T-helper 2 cell treated with Interferon-gamma antibody and Interleukin-4, amounts not matched to agents 5 μg/mL and 100 μg/mL, for 36 hours (primary cell): ENCODE data around the gene RIMBP2.

Experiments used
- DNase-seq: peaks from one replicate; pipeline ENCODE4 v3.0.0; 2021; ENCODE audit warnings: low spot score
- H3K27ac Mint-ChIP-seq: one replicate; pipeline ENCODE4 v1.8.0; 2021; ENCODE audit warnings: mild to moderate bottlenecking, mixed read lengths
- H3K27me3 Mint-ChIP-seq: one replicate; pipeline ENCODE4 v1.8.0; 2021; ENCODE audit warnings: low read depth, mixed read lengths
- H3K36me3 Mint-ChIP-seq: one replicate; pipeline ENCODE4 v1.8.0; 2021; ENCODE audit warnings: low read depth, mixed read lengths
- H3K4me1 Mint-ChIP-seq: one replicate; pipeline ENCODE4 v1.8.0; 2021; ENCODE audit warnings: low read depth, mixed read lengths
- H3K4me3 Mint-ChIP-seq: one replicate; pipeline ENCODE4 v1.8.0; 2022; ENCODE audit warnings: mild to moderate bottlenecking, moderate library complexity, mixed read lengths
- H3K9me3 Mint-ChIP-seq: one replicate; pipeline ENCODE4 v1.8.0; 2021; ENCODE audit warnings: mixed read lengths

The RIMBP2 gene

GRCh38 chr12:130687190-130687589 is 28.9 kb downstream of the RIMBP2 start:
- H3K9me3 Mint-ChIP-seq = no peaks in the 10 kb centered on the region
- DNase-seq = no peak
- H3K27me3 Mint-ChIP-seq = peaks cover 4% of the 10 kb centered on the region
- no peaks in the 10 kb centered on the region for H3K36me3 Mint-ChIP-seq
- no peak overlapping the region for H3K27ac Mint-ChIP-seq
- H3K4me1 Mint-ChIP-seq = no peaks in the 10 kb centered on the region
- no peak overlapping the region for H3K4me3 Mint-ChIP-seq

DNA sequence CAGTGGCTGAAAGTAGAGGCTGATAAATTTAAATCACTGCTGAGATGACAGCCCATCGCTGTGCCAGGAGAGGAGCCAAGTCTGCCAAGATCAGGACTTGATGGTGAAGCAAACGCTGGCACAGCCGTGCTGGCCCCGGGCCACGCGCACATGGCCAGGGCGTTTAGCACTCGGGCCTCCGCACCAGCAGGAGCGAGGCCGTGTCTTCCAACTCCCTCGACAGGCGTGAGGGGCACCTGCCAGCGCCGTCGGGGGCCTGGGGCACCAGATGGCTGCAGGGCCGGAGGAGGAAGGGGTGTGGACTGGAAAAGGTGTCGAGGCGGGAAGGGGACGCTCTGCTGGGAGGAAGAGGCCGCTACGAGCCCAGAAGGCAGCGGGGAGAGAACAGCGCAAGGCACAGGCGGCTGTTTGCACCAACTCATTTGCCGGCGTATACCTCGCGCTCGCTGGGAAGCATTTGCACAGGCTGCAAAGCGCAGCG is 29.5 kb downstream of the RIMBP2 start:
- DNase-seq = no peak
- H3K27me3 Mint-ChIP-seq = peaks cover 4% of the 10 kb centered on the region
- H3K4me1 Mint-ChIP-seq = no peaks in the 10 kb centered on the region
- no peak overlapping the region for H3K4me3 Mint-ChIP-seq
- H3K9me3 Mint-ChIP-seq = no peaks in the 10 kb centered on the region
- no peak overlapping the region for H3K27ac Mint-ChIP-seq
- no peaks in the 10 kb centered on the region for H3K36me3 Mint-ChIP-seq

DNA sequence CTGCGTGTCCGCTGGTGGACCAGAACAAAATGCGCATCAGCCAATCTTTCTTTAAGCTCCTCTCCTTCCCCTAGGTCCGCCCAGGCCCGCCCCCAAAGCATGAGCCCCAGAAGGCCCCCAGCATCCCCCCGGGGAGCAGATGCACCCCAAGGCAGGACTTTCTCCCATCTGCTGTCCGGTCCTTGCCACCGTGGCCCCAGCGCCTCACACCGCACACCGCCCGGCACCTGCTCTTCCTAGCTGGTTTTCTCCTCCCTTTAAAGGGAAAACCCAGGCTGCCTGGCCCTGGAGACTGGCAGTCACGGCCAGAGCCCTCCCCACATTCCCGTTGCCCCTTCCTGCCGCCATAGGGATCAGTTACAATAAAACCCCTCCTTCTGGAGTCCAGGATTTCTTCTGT is 30.2 kb downstream of the RIMBP2 start:
- H3K9me3 Mint-ChIP-seq = no peaks in the 10 kb centered on the region

DNA sequence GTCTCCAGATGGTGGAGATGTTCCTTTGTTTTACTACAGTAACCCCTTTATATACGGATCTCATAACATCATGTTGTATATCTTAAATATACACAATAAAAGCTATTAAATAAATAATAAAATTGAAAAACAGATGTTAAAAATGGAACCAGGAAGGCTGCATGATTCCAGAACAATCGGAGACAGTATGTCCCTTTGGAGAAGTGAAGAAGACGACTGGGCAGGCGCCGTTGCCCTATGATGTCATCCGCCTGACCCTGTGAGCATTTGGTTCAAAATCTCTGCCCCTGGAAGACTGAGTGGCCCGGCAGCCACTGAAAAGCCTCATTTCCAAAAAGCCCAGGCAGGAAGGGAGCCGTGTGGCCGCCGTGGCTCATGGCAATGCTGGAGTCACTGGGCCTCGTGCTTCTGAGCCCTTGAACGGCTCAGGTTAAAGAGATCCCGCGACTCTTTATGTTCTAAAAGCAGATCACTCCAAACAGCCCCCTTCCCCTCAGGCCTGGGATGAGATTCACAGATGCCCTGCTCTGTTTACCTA is 30.8 kb downstream of the RIMBP2 start:
- H3K36me3 Mint-ChIP-seq = no peaks in the 10 kb centered on the region
- no peak for DNase-seq
- peaks cover 4% of the 10 kb centered on the region for H3K27me3 Mint-ChIP-seq
- no peaks in the 10 kb centered on the region for H3K9me3 Mint-ChIP-seq
- no peak overlapping the region for H3K27ac Mint-ChIP-seq
- no peak overlapping the region for H3K4me3 Mint-ChIP-seq
- H3K4me1 Mint-ChIP-seq = no peaks in the 10 kb centered on the region

More for the DNA sequence above, 30.2 kb downstream of the RIMBP2 start:
- Mint-ChIP-seq H3K4me3 (no peak overlapping the region), H3K4me1 (no peaks in the 10 kb centered on the region), H3K36me3 (no peaks in the 10 kb centered on the region), H3K27ac (no peak overlapping the region), H3K27me3 (peaks cover 4% of the 10 kb centered on the region)
- no peak for DNase-seq

DNA sequence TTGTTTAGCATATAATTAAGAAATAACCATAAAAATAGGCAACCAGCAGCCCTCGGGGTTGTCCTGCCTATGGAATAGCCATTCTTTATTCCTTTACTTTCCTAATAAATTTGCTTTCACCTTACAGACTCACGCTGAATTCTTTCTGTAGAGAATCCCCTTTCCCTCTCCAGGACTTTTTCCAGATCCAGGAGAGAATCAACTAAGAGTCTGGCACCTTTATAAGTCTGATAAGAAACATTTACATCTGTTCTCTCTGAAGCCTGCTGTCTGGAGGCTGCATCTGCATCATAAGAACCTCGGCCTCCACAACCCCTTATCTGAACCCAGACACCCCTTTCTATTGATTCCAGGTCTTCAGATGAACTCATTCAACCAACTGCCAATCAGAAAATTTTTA is 32.3 kb downstream of the RIMBP2 start:
- no peaks in the 10 kb centered on the region for H3K36me3 Mint-ChIP-seq
- DNase-seq = no peak
- no peak overlapping the region for H3K27ac Mint-ChIP-seq
- H3K4me1 Mint-ChIP-seq = no peaks in the 10 kb centered on the region
- H3K27me3 Mint-ChIP-seq = peaks cover 4% of the 10 kb centered on the region
- no peaks in the 10 kb centered on the region for H3K9me3 Mint-ChIP-seq
- H3K4me3 Mint-ChIP-seq = no peak overlapping the region

DNA sequence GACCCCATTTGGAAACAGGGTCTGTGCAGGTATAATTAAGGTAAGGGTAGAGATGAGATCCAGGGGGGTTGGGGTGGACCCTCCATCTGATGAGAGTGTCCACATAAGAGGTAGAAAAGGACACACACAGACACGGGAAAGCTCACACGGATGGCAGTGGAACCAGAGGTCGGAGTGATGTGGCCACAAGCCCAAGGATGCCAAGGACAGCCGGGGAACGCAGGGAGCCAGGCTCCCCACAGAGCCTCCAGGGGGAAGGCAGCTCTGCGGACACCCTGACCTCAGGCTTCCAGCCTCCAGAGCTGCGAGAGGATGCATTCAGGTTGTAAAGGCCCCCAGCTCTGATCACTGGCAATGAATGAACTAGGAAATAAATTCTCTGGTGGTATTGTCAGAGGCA is 33.0 kb downstream of the RIMBP2 start:
- no peaks in the 10 kb centered on the region for H3K9me3 Mint-ChIP-seq
- H3K4me3 Mint-ChIP-seq = no peak overlapping the region
- no peaks in the 10 kb centered on the region for H3K4me1 Mint-ChIP-seq
- H3K27me3 Mint-ChIP-seq = peaks cover 4% of the 10 kb centered on the region
- no peaks in the 10 kb centered on the region for H3K36me3 Mint-ChIP-seq
- no peak for DNase-seq
- no peak overlapping the region for H3K27ac Mint-ChIP-seq

DNA sequence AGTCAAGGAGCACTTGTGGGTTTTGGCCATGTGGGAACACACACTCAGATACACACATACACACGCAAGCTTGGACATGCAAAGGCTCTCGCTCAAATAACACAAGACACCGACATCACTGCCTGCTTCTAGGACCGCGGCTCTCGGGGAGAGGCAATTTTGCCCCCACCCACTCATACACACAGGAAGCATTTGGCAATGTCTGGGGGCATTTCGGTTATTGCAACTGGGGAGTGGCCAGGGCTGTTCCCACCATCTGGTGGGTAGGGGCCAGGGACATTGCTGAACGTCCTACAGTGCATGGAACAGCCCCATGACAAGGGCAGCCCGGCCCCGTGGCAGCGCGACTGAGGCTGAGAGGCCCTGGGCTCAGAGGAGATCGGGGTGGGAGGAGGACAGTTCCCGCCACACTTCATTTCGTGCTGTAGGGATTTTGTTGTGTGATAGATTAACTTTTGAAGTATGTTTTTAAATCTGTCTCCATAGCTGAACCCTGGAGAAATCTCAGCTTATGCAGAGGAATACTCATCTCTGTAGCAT is 35.6 kb downstream of the RIMBP2 start:
- Mint-ChIP-seq H3K4me1 (no peaks in the 10 kb centered on the region), H3K27ac (no peak overlapping the region)
- DNase-seq = no peak

GRCh38 chr12:130677957-130678558 is 38.0 kb downstream of the RIMBP2 start:
- H3K27me3 Mint-ChIP-seq = no peaks in the 10 kb centered on the region
- no peak for DNase-seq
- no peak overlapping the region for H3K4me3 Mint-ChIP-seq
- H3K36me3 Mint-ChIP-seq = no peaks in the 10 kb centered on the region
- no peak overlapping the region for H3K27ac Mint-ChIP-seq
- no peaks in the 10 kb centered on the region for H3K9me3 Mint-ChIP-seq
- H3K4me1 Mint-ChIP-seq = no peaks in the 10 kb centered on the region

More for the DNA sequence above, 35.6 kb downstream of the RIMBP2 start:
- Mint-ChIP-seq H3K9me3 (no peaks in the 10 kb centered on the region), H3K27me3 (peaks cover 1% of the 10 kb centered on the region), H3K36me3 (no peaks in the 10 kb centered on the region), H3K4me3 (no peak overlapping the region)

GRCh38 chr12:130675791-130676190 is 40.3 kb downstream of the RIMBP2 start:
- no peak overlapping the region for H3K4me3 Mint-ChIP-seq

DNA sequence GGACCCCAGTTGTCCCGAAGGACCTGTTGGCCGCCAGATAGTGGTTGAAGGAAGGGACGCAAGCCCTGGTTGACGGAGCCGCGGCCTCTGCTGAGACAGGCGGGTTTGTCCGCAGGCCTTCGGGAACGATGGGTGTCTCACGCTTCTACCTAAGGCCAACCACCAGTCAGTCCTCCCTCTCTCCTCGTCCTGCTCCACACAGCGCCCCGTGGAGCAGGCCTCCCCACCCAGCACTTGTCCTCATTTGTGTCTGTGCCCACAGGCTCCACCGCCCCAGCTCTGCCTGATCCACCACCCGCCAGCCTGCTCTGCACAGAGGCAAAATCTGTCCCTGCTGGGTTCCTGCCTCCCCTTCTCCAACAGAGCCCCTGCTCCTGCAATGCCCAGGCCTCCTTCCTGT is 41.0 kb downstream of the RIMBP2 start:
- Mint-ChIP-seq H3K27me3 (no peaks in the 10 kb centered on the region), H3K4me3 (no peak overlapping the region), H3K27ac (no peak overlapping the region), H3K4me1 (no peaks in the 10 kb centered on the region), H3K36me3 (no peaks in the 10 kb centered on the region), H3K9me3 (no peaks in the 10 kb centered on the region)
- no peak for DNase-seq

More at GRCh38 chr12:130675791-130676190, 40.3 kb downstream of the RIMBP2 start:
- Mint-ChIP-seq H3K27ac (no peak overlapping the region), H3K36me3 (no peaks in the 10 kb centered on the region), H3K9me3 (no peaks in the 10 kb centered on the region), H3K4me1 (no peaks in the 10 kb centered on the region), H3K27me3 (no peaks in the 10 kb centered on the region)
- no peak for DNase-seq

GRCh38 chr12:130674676-130675075 is 41.4 kb downstream of the RIMBP2 start:
- Mint-ChIP-seq H3K4me1 (no peaks in the 10 kb centered on the region), H3K9me3 (no peaks in the 10 kb centered on the region), H3K27ac (no peak overlapping the region), H3K36me3 (no peaks in the 10 kb centered on the region), H3K4me3 (no peak overlapping the region), H3K27me3 (no peaks in the 10 kb centered on the region)
- DNase-seq = no peak

DNA sequence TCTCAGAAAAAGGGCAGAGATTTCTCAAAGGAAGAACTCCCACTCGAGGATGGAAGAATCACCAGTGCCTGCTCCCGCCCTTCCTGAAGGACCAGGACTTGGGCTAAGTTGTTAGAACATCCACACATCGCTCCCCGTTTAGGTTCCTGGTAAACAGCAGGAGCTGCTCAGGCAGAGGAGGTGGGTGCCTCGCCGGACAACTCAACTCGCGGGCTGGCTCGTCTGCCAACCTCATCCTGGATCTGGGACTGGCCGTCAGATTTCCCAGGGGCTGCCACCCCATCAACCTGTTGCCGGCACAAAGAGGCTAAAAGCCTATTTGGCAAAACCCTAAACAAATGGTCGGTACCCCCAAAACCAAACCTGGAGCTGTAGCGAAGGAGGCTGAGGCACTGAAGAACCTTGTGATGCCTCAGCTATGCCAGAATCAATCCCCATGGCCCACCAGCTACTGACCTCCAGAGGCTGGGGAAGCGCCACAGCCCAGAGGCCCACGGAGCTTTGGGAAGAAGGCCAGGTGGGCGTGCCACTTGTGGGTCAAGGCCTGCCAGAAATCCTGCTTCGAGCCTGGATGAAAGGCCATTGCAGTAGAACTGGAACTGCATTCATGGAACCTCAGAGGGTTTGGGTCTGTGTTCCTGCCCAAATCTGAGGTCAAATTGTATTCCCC is 42.9 kb downstream of the RIMBP2 start:
- no peaks in the 10 kb centered on the region for H3K36me3 Mint-ChIP-seq
- no peak overlapping the region for H3K27ac Mint-ChIP-seq
- DNase-seq = no peak
- peaks cover 4% of the 10 kb centered on the region for H3K9me3 Mint-ChIP-seq
- H3K4me1 Mint-ChIP-seq = no peaks in the 10 kb centered on the region
- H3K4me3 Mint-ChIP-seq = no peak overlapping the region
- no peaks in the 10 kb centered on the region for H3K27me3 Mint-ChIP-seq

- H3K36me3 Mint-ChIP-seq = no peaks in the 10 kb centered on the region
- no peak overlapping the region for H3K4me3 Mint-ChIP-seq
- H3K4me1 Mint-ChIP-seq = no peaks in the 10 kb centered on the region
- no peak overlapping the region for H3K27ac Mint-ChIP-seq
- no peak for DNase-seq
- peaks cover 6% of the 10 kb centered on the region for H3K9me3 Mint-ChIP-seq
- no peaks in the 10 kb centered on the region for H3K27me3 Mint-ChIP-seq
These were observed 43.8 kb downstream of the RIMBP2 start for GRCh38 chr12:130672089-130672820.

GRCh38 chr12:130671556-130671955 is 44.5 kb downstream of the RIMBP2 start:
- H3K36me3 Mint-ChIP-seq = no peaks in the 10 kb centered on the region

More at GRCh38 chr12:130671556-130671955, 44.5 kb downstream of the RIMBP2 start:
- H3K27ac Mint-ChIP-seq = no peak overlapping the region
- no peaks in the 10 kb centered on the region for H3K27me3 Mint-ChIP-seq
- H3K4me1 Mint-ChIP-seq = no peaks in the 10 kb centered on the region
- H3K9me3 Mint-ChIP-seq = peaks cover 8% of the 10 kb centered on the region
- H3K4me3 Mint-ChIP-seq = no peak overlapping the region
- DNase-seq = no peak
